ENCODE data around the gene CACNA1D.
"Not testable (repeated sequence)": the region's sequence is repeated elsewhere in the genome, so short reads cannot be mapped to it uniquely, and the experiment has no call there.

DNA sequence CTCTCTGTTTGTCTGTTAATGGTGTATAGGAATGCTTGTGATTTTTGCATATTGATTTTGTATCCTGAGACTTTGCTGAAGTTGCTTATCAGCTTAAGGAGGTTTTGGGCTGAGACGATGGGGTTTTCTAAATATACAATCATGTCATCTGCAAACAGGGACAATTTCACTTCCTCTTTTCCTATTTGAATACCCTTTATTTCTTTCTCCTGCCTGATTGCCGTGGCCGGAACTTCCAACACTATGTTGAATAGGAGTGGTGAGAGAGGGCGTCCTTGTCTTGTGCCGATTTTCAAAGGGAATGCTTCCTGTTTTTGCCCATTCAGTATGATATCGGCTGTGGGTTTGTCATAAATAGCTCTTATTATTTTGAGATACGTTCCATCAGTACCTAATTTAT, 24.7 kb upstream of the CACNA1D start:
- TF ChIP-seq POLR2AphosphoS5 (IDR thresholded peaks at IDR 0.05; ENCODE audit: borderline replicate concordance, low read depth, low read length); EZH2 (IDR thresholded peaks at IDR 0.05): not testable (repeated sequence)
